Measurements from ENCODE around the gene BABAM2. TPM values are rescaled to one million over a fixed set of nuclear protein-coding genes. Genes with fewer than 3 reads are reported as not detected.
"Not testable (repeated sequence)": the region's sequence is repeated elsewhere in the genome, so short reads cannot be mapped to it uniquely, and the experiment has no call there.

BABAM2 gene
- total and polyA plus RNA-seq, 4 donors, result 28.1 to 40.4 (median 37.0) TPM

DNA sequence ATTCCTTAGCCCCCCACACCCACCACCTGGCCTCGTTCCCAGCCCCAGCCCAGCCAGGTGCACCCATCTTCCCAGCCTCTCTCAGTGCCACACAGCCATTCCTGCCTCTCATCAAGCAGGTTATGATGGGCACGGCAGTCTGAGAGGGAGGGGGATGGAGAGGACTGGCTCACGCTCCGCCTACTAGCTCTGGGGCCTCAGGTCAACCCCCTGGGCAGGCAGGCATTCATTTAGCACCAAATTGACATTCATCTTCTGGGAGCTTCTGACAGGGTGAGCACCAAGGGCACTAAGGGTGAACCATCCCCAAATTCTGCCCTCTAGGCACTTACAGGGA lies 435.9 kb downstream of the BABAM2 start:
- Histone ChIP-seq H3K27ac (ENCODE audit: low read depth, low read length) (no peak overlapping the region), H3K4me1 (ENCODE audit: control insufficient read depth, insufficient read depth, low read length) (peaks cover 24% of the 10 kb centered on the region), H3K9me3 (ENCODE audit: control insufficient read depth, insufficient read depth, low read length) (no peaks in the 10 kb centered on the region), H3K4me3 (ENCODE audit: low read depth, low read length) (no peak overlapping the region), H3K27me3 (ENCODE audit: control insufficient read depth, insufficient read depth, low read length) (no peaks in the 10 kb centered on the region), H3K36me3 (ENCODE audit: control insufficient read depth, insufficient read depth, low read length) (peaks cover 8% of the 10 kb centered on the region)
- DNase-seq (ENCODE audit: low read depth in 4 of 6, low spot score in 6 of 6), result no peak
- WGBS (ENCODE audit: insufficient coverage), result 60% methylated on average over 1 of the region's 4 CpGs

DNA sequence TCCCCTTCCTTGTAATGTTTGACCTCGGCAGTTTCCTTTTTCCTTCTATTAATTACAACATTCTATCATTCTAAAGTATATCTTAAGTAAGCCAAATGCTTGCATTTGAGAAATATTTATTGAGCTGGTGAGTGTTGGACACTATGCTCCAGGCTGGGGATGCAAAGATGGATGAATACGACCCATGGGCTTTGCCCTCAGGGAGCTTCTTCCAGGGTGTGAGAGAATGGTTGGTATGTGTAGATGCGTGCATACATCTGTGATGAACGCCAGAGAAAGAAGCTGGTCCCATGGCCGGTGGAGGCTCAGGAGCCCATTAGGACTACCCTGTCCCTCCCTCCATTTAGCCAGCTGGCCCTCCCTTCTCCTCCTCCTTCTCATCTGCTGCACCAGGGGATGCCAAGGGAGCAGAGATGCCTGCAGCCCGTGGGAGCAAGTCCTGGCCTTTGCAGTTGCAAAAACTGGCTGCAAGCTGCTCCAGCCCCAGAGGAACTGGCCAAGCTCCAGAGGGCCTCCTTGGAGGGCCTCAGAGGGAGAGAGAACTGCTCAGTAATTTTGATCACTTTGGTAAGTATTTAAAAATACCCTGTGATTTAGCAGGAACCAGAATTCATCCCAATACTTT lies 436.5 kb downstream of the BABAM2 start:
- 77% methylated on average over 5 of the region's 6 CpGs for WGBS (ENCODE audit: insufficient coverage)
- DNase-seq (ENCODE audit: low read depth in 4 of 6, low spot score in 6 of 6), result peak in 1 of 6 donors; percentile 32
- H3K27ac ChIP-seq (ENCODE audit: low read depth, low read length), result peak overlapping the region; percentile 1

DNA sequence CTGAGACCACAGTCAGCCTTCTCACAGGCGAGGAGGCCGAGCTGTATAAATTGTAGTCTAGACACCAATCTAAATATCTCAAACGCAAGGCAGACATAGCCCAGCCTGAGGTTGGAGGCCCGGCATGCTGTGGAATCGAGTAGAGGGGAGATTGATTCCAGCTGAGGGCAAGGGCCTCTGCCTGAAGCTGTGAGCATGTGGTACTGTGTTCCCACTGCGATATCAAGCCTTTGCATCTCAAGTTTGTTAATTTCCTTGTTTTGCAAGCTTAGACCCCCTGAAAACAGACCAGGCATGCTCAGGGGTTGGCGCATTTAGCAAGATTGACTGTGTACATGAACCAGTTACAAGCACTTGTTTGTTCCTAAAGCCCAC lies 437.0 kb downstream of the BABAM2 start:
- H3K9me3 ChIP-seq (ENCODE audit: control insufficient read depth, insufficient read depth, low read length), result no peaks in the 10 kb centered on the region
- H3K4me1 ChIP-seq (ENCODE audit: control insufficient read depth, insufficient read depth, low read length), result peaks cover 24% of the 10 kb centered on the region
- 81% methylated on average over 4 of the region's 7 CpGs for WGBS (ENCODE audit: insufficient coverage)
- peak overlapping the region; percentile 8 for H3K27ac ChIP-seq (ENCODE audit: low read depth, low read length)
- no peak overlapping the region for H3K4me3 ChIP-seq (ENCODE audit: low read depth, low read length)
- DNase-seq (ENCODE audit: low read depth in 4 of 6, low spot score in 6 of 6), result no peak
- no peaks in the 10 kb centered on the region for H3K27me3 ChIP-seq (ENCODE audit: control insufficient read depth, insufficient read depth, low read length)
- peaks cover 8% of the 10 kb centered on the region for H3K36me3 ChIP-seq (ENCODE audit: control insufficient read depth, insufficient read depth, low read length)

More for the DNA sequence above, 436.5 kb downstream of the BABAM2 start:
- Histone ChIP-seq H3K4me1 (ENCODE audit: control insufficient read depth, insufficient read depth, low read length) (peaks cover 24% of the 10 kb centered on the region), H3K36me3 (ENCODE audit: control insufficient read depth, insufficient read depth, low read length) (peaks cover 8% of the 10 kb centered on the region), H3K9me3 (ENCODE audit: control insufficient read depth, insufficient read depth, low read length) (no peaks in the 10 kb centered on the region), H3K27me3 (ENCODE audit: control insufficient read depth, insufficient read depth, low read length) (no peaks in the 10 kb centered on the region), H3K4me3 (ENCODE audit: low read depth, low read length) (no peak overlapping the region)

DNA sequence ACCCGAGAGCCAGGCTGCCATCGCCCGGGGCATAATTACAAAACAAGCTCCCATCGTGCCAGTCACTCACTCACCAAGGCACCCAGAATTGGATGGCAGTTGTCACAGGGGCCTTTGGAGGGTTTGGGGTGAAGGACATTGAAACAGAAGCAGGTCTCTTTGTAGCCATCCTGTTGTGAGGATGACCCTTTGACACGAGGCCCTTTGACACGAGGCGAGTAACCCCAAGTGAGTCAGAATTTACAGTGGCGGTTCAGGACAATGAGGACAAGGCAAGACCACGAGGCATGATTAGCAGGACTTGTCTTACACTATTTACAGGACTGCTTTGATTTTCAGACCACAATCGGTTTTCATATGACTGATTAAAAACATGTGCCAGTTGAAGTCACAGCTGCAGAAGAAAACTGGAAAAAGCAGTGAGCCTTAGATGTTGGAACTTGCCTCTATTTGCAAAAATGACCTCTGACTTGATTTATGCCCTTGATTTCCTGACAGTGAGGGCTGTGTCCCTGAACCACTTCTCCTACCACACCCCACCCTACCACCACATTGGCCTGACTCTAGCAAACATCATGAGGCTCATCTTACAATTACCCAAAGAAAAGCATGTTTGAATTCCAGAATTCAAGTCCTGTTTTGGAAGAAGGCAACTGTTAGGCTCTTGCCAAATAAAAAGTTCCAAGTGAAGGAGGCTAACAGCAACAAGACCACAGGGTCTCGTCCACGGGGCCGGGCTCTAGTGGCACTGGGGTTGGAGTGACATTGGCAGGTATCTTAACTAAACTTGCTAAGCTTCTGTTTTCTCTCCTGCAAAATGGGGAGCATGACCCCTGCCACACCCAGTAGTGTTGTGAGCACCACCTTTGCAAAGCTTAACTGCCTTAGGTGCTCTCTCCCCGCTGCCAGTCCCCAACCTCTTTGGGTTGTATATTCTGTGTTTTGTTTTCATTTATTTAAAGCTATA lies 437.7 kb downstream of the BABAM2 start:
- H3K36me3 ChIP-seq (ENCODE audit: control insufficient read depth, insufficient read depth, low read length), result peaks cover 8% of the 10 kb centered on the region
- no peaks in the 10 kb centered on the region for H3K9me3 ChIP-seq (ENCODE audit: control insufficient read depth, insufficient read depth, low read length)
- H3K27ac ChIP-seq (ENCODE audit: low read depth, low read length), result peak overlapping the region; percentile 8
- WGBS (ENCODE audit: insufficient coverage), result 73% methylated on average over 8 of the region's 14 CpGs
- no peak overlapping the region for H3K4me3 ChIP-seq (ENCODE audit: low read depth, low read length)
- peaks cover 24% of the 10 kb centered on the region for H3K4me1 ChIP-seq (ENCODE audit: control insufficient read depth, insufficient read depth, low read length)
- DNase-seq (ENCODE audit: low read depth in 4 of 6, low spot score in 6 of 6), result no peak
- no peaks in the 10 kb centered on the region for H3K27me3 ChIP-seq (ENCODE audit: control insufficient read depth, insufficient read depth, low read length)

DNA sequence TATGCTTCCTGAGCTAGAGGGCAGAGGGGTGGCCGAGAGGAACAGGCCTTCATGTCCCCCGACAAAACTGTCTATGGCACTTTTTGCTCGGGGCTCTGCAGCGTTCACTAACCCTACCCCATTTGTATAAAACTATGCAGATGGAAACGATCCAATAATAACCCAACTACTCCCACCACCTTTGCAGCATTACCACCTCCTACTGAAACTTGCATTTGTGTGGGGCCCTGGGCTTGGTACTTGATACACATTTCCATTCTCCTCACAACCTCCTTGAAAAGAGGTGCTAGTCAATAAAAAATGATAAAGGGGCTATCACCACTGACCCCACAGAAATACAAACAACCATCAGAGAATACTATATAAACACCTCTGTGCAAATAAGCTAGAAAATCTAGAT lies 438.7 kb downstream of the BABAM2 start:
- Histone ChIP-seq H3K36me3 (ENCODE audit: control insufficient read depth, insufficient read depth, low read length) (peaks cover 9% of the 10 kb centered on the region), H3K27ac (ENCODE audit: low read depth, low read length) (no peak overlapping the region), H3K27me3 (ENCODE audit: control insufficient read depth, insufficient read depth, low read length) (no peaks in the 10 kb centered on the region), H3K9me3 (ENCODE audit: control insufficient read depth, insufficient read depth, low read length) (no peaks in the 10 kb centered on the region), H3K4me3 (ENCODE audit: low read depth, low read length) (no peak overlapping the region), H3K4me1 (ENCODE audit: control insufficient read depth, insufficient read depth, low read length) (peaks cover 31% of the 10 kb centered on the region)
- DNase-seq (ENCODE audit: low read depth in 4 of 6, low spot score in 6 of 6), result no peak
- 96% methylated on average over 5 of the region's 5 CpGs for WGBS (ENCODE audit: insufficient coverage)

DNA sequence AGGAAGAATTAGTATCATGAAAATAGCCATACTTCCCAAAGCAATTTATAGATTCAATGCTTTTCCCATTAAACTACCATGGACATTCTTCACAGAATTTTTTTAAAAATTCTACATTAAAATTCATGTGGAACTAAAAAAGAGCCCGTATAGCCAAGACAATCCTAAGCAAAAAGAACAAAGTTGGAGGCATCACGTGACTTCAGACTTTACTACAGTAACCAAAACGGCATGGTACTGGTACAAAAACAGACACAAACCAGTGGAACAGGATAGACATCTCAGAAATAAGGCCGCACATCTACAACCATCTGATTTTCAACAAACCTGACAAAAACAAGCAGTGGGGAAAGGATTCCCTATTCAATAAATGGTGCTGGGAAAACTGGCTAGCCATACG lies 440.2 kb downstream of the BABAM2 start:
- H3K9me3 ChIP-seq (ENCODE audit: control insufficient read depth, insufficient read depth, low read length); H3K27me3 ChIP-seq (ENCODE audit: control insufficient read depth, insufficient read depth, low read length); H3K27ac ChIP-seq (ENCODE audit: low read depth, low read length); H3K4me3 ChIP-seq (ENCODE audit: low read depth, low read length); DNase-seq (ENCODE audit: low read depth in 4 of 6, low spot score in 6 of 6): not testable (repeated sequence)
- Histone ChIP-seq H3K36me3 (ENCODE audit: control insufficient read depth, insufficient read depth, low read length) (peaks cover 11% of the 10 kb centered on the region), H3K4me1 (ENCODE audit: control insufficient read depth, insufficient read depth, low read length) (peaks cover 36% of the 10 kb centered on the region)
- WGBS (ENCODE audit: insufficient coverage), result 79% methylated on average over 3 of the region's 5 CpGs

DNA sequence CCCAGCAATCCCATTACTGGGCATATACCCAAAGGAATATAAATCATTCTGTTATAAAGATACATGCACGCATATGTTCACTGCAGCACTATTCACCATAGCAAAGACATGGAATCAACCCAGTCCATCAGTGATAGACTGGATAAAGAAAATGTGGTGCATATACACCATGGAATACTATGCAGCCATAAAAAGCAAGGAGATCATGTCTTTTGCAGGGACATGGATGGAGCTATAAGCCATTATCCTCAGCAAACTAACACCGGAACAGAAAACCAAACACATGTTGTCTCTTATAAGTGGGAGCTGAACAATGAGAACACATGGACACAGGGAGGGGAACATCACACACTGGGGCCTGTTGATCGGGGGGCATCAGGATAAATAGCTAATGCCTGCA lies 441.3 kb downstream of the BABAM2 start:
- H3K27ac ChIP-seq (ENCODE audit: low read depth, low read length); H3K36me3 ChIP-seq (ENCODE audit: control insufficient read depth, insufficient read depth, low read length); H3K4me3 ChIP-seq (ENCODE audit: low read depth, low read length); H3K9me3 ChIP-seq (ENCODE audit: control insufficient read depth, insufficient read depth, low read length); DNase-seq (ENCODE audit: low read depth in 4 of 6, low spot score in 6 of 6); H3K27me3 ChIP-seq (ENCODE audit: control insufficient read depth, insufficient read depth, low read length): not testable (repeated sequence)
- H3K4me1 ChIP-seq (ENCODE audit: control insufficient read depth, insufficient read depth, low read length), result peaks cover 31% of the 10 kb centered on the region
- 100% methylated on average over 1 of the region's 3 CpGs for whole genome bisulfite sequencing (ENCODE audit: insufficient coverage)

DNA sequence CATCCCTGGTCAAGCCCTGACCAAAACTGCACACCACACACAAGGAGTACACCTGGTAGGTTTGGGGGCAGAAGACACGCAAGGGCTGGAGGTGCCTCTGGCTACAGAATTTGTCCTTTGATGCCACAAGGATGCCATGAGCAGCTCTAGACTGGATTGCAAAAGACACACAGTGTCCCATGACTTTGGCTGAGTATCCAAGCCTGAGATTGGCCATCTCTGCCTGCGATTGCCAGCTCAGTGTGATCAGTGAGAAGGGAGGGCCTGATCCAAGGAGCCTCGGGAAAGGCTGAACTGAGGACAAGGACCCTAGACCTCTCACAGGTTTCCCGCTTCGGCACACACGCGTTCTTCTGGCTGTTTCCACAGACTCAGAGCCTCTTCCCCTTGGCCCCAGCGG lies 442.2 kb downstream of the BABAM2 start:
- peaks cover 3% of the 10 kb centered on the region for H3K36me3 ChIP-seq (ENCODE audit: control insufficient read depth, insufficient read depth, low read length)
- 96% methylated on average over 8 of the region's 8 CpGs for WGBS (ENCODE audit: insufficient coverage)
- no peaks in the 10 kb centered on the region for H3K9me3 ChIP-seq (ENCODE audit: control insufficient read depth, insufficient read depth, low read length)
- no peak overlapping the region for H3K4me3 ChIP-seq (ENCODE audit: low read depth, low read length)
- no peaks in the 10 kb centered on the region for H3K27me3 ChIP-seq (ENCODE audit: control insufficient read depth, insufficient read depth, low read length)
- H3K27ac ChIP-seq (ENCODE audit: low read depth, low read length), result no peak overlapping the region
- H3K4me1 ChIP-seq (ENCODE audit: control insufficient read depth, insufficient read depth, low read length), result peaks cover 28% of the 10 kb centered on the region
- DNase-seq (ENCODE audit: low read depth in 4 of 6, low spot score in 6 of 6), result no peak

DNA sequence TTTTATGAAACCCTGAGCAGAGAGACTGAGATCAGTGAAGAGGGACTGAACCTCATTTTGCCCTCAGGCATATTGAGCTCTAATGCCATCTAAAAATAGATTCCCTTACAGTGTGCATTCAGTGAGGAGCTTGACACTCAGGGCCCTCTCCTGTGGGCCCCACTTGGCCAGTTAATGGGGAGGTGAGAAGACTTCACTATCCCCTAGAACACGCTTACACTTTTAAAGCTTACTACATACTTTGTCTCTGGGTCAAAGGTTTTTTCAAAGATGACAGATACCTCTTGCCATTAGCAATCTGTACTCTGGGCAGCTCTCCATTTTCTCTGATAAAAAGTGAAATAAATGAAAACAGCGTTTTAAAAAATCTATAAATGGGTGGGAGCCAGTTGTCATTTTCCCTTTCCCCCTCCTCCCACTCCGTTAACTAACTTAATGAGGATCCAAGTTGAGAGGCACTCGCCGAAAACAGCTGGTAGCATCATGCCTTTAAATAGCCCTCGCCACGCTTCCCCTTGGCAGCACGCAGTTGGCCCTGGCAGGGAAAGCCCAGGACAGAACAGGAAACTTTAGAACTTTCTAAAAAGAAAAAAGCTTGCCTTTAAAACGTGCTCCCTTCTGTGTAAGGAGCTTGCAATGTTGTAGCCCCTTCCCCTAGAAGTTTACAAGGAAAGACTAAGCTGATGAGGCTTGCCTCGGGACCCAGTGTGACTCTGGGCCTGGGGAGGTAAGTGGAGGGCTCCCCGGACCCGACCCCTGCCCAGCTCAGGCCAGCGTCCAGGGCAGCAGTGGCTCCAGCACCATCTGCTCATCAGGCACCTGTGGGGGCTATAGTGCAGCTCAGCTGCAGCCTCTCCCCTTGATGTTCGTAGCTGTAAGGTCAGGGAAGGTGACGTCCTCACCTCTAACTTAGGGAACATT lies 443.3 kb downstream of the BABAM2 start:
- no peak for DNase-seq (ENCODE audit: low read depth in 4 of 6, low spot score in 6 of 6)
- Histone ChIP-seq H3K27ac (ENCODE audit: low read depth, low read length) (no peak overlapping the region), H3K9me3 (ENCODE audit: control insufficient read depth, insufficient read depth, low read length) (no peaks in the 10 kb centered on the region), H3K4me3 (ENCODE audit: low read depth, low read length) (no peak overlapping the region), H3K4me1 (ENCODE audit: control insufficient read depth, insufficient read depth, low read length) (peaks cover 33% of the 10 kb centered on the region), H3K27me3 (ENCODE audit: control insufficient read depth, insufficient read depth, low read length) (no peaks in the 10 kb centered on the region), H3K36me3 (ENCODE audit: control insufficient read depth, insufficient read depth, low read length) (peaks cover 3% of the 10 kb centered on the region)
- WGBS (ENCODE audit: insufficient coverage), result 59% methylated on average over 11 of the region's 15 CpGs
